Osteoblast (primary cell): ENCODE data around the gene WDR31. TPM values are rescaled to one million over a fixed set of nuclear protein-coding genes. Genes with fewer than 3 reads are reported as not detected.

Experiments
- DNase-seq: peaks from one replicate; pipeline ENCODE4 v3.0.0; 2011; ENCODE audit warnings: low spot score, mixed read lengths; ENCODE audit not compliant: insufficient read length; ENCODE audit errors: missing footprints
- H2AFZ ChIP-seq: 2 replicates; pipeline ENCODE4 v1.6.0; 2011; ENCODE audit warnings: mild to moderate bottlenecking, low read length
- H3K27ac ChIP-seq: 2 replicates; pipeline ENCODE4 v1.5.1; 2011; ENCODE audit warnings: mild to moderate bottlenecking, low read depth, low read length, moderate library complexity
- H3K27me3 ChIP-seq: 2 replicates; pipeline ENCODE4 v1.6.0; 2012; ENCODE audit warnings: mild to moderate bottlenecking, control low read depth, inconsistent platforms, low read length, moderate library complexity; ENCODE audit not compliant: insufficient read depth
- H3K36me3 ChIP-seq: 2 replicates; pipeline ENCODE4 v1.5.1; 2011; ENCODE audit warnings: mild to moderate bottlenecking, low read length, control low read depth, moderate library complexity; ENCODE audit not compliant: insufficient read depth
- H3K4me1 ChIP-seq: 2 replicates; pipeline ENCODE4 v1.5.1; 2011; ENCODE audit warnings: mild to moderate bottlenecking, low read length, control low read depth, moderate library complexity; ENCODE audit not compliant: insufficient read depth
- H3K4me2 ChIP-seq: 2 replicates; pipeline ENCODE4 v1.6.0; 2011; ENCODE audit warnings: mild to moderate bottlenecking, low read length; ENCODE audit not compliant: insufficient read depth
- H3K4me3 ChIP-seq: fragments of 200-600 bp; sonication (generic); 3 replicates; pipeline ENCODE4 v1.5.1; 2012; ENCODE audit warnings: mild to moderate bottlenecking, low read length, inconsistent platforms; ENCODE audit not compliant: insufficient read depth
- H3K79me2 ChIP-seq: 2 replicates; pipeline ENCODE4 v1.6.0; 2012; ENCODE audit warnings: mild to moderate bottlenecking, low read length, control low read depth, inconsistent platforms; ENCODE audit not compliant: insufficient read depth
- H3K9me3 ChIP-seq: 2 replicates; pipeline ENCODE4 v1.5.1; 2011; ENCODE audit warnings: low read depth, low read length, control low read depth
- H4K20me1 ChIP-seq: 2 replicates; pipeline ENCODE4 v1.6.0; 2012; ENCODE audit warnings: mild to moderate bottlenecking, low read length, control low read depth; ENCODE audit not compliant: insufficient read depth
- total RNA-seq: library from RNA; depleted of rRNA; stranded (reverse); fragments of >200 nt; gene quantifications from 2 replicates; pipeline ENCODE4 v1.2.3, GENCODE V29; 2012
- TF ChIP-seq, protein P1 (sequence below): IDR thresholded peaks from 2 replicates; pipeline ENCODE4 v1.5.1; 2011; ENCODE audit warnings: mild to moderate bottlenecking, low read depth, low read length, moderate library complexity; ENCODE audit errors: extremely low read depth

Gene WDR31
- total RNA-seq, 1 donor: 1.4 TPM

DNA sequence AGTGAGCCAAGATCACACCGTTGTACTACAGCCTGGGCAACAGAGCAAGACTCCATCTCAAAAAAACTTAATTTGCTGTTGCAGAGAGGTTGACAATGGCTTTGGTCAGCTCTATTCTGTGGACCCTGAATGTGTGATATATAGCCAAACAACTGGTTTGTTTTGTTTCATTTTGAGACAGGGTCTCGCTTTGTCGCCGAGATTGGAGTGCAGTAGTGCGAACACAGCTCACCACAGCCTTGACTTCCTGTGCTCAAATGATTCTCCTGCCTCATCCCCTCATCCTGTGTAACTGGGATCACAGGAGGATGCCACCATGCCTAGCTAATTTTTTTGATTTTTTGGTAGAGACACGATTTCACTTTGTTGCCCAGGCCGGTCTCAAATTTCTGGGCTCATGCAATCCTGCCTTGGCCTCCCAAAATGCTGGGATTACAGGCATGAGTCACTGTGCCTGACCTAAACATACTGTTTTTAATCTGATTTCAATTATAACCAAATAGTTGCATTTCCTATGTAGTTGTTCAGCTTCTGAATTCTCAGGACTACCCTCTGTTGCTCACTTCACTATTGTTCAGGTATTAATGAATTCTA, 46.7 kb downstream of the WDR31 start:
- Histone ChIP-seq H3K27ac (no peak overlapping the region), H3K9me3 (no peaks in the 10 kb centered on the region), H3K4me2 (no peak overlapping the region), H3K27me3 (no peaks in the 10 kb centered on the region), H4K20me1 (no peaks in the 10 kb centered on the region), H3K36me3 (peaks cover 45% of the 10 kb centered on the region), H3K4me1 (no peaks in the 10 kb centered on the region), H2AFZ (no peak overlapping the region), H3K4me3 (no peak overlapping the region), H3K79me2 (no peaks in the 10 kb centered on the region)
- DNase-seq: no peak
- TF ChIP-seq, protein P1, sequence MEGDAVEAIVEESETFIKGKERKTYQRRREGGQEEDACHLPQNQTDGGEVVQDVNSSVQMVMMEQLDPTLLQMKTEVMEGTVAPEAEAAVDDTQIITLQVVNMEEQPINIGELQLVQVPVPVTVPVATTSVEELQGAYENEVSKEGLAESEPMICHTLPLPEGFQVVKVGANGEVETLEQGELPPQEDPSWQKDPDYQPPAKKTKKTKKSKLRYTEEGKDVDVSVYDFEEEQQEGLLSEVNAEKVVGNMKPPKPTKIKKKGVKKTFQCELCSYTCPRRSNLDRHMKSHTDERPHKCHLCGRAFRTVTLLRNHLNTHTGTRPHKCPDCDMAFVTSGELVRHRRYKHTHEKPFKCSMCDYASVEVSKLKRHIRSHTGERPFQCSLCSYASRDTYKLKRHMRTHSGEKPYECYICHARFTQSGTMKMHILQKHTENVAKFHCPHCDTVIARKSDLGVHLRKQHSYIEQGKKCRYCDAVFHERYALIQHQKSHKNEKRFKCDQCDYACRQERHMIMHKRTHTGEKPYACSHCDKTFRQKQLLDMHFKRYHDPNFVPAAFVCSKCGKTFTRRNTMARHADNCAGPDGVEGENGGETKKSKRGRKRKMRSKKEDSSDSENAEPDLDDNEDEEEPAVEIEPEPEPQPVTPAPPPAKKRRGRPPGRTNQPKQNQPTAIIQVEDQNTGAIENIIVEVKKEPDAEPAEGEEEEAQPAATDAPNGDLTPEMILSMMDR: no peak

DNA sequence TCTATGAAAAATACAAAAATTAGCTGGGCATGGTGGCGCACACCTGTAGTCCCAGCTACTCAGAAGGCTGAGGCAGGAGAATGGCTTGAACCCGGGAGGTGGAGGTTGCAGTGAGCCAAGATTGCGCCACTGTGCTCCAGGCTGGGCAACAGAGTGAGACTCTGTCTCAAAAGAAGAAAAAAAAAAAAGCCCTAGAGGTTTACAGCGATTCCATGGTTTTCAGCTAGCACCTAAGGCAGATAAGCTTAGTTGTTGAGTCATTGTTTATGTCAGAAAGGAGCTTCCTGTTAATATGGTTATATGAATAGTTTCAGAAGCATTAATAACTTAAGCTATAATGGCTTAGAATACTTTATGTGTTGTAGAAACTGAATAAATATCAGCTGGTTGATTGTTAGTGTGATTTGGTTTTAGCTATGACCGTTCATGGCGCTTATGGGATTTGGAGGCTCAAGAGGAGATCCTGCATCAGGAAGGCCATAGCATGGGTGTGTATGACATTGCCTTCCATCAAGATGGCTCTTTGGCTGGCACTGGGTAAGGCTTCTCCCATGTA, 49.9 kb downstream of the WDR31 start:
- H3K27ac ChIP-seq: no peak overlapping the region

DNA sequence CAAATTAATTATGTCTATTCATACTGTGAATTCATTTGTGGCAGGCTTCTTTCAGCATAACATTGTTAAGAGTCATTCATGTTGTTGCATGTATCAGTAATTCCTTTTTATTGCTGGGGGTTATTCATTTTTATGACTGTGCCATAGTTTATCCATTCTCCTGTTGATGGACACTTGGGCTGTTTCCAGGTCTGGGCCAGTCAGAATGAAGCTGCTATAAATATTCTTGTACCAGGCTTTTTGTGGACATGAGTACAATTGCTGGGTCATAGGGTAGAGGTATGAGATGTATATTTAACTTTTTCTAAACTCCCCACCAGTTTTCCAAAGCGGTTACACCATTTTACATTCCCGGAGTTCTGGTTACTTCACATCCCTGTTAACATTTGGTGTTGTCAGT, 51.0 kb downstream of the WDR31 start:
- Histone ChIP-seq H3K27me3 (no peaks in the 10 kb centered on the region), H2AFZ (no peak overlapping the region), H3K9me3 (no peaks in the 10 kb centered on the region), H3K79me2 (no peaks in the 10 kb centered on the region), H3K36me3 (peaks cover 83% of the 10 kb centered on the region), H3K4me3 (no peak overlapping the region), H4K20me1 (no peaks in the 10 kb centered on the region), H3K4me2 (no peak overlapping the region), H3K27ac (no peak overlapping the region), H3K4me1 (no peaks in the 10 kb centered on the region)
- DNase-seq: no peak
- TF ChIP-seq, protein P1: no peak

More for the DNA sequence above, 49.9 kb downstream of the WDR31 start:
- DNase-seq: no peak
- H4K20me1 ChIP-seq: no peaks in the 10 kb centered on the region
- TF ChIP-seq, protein P1: no peak
- no peaks in the 10 kb centered on the region for H3K9me3 ChIP-seq
- no peak overlapping the region for H2AFZ ChIP-seq
- H3K27me3 ChIP-seq: no peaks in the 10 kb centered on the region
- no peak overlapping the region for H3K4me3 ChIP-seq
- H3K4me2 ChIP-seq: no peak overlapping the region
- H3K36me3 ChIP-seq: peaks cover 72% of the 10 kb centered on the region
- H3K79me2 ChIP-seq: no peaks in the 10 kb centered on the region
- H3K4me1 ChIP-seq: no peaks in the 10 kb centered on the region

DNA sequence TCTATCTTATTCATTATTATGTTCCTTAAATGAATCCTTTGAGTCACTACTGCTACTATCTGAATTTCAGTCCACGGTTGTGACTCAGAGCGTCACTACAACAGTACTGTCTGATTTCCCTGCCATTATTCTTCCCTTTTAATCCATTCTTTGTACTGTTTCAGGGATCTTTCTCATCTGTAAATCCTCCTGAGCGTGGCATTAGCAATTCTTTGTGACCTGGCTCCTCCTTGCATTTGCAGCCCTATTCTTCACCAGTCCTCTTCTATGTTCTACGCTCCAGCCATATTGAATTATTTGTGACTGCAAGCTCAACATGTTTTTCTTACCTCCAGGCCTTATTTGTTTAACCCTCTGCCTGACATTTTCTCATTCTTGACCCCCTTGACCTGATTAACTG, 58.7 kb downstream of the WDR31 start:
- Histone ChIP-seq H3K27ac (no peak overlapping the region), H3K4me2 (no peak overlapping the region), H4K20me1 (peaks cover 3% of the 10 kb centered on the region), H3K36me3 (peaks cover 85% of the 10 kb centered on the region), H3K4me3 (no peak overlapping the region), H3K79me2 (peaks cover 21% of the 10 kb centered on the region), H3K4me1 (peaks cover 3% of the 10 kb centered on the region), H2AFZ (no peak overlapping the region), H3K27me3 (no peaks in the 10 kb centered on the region), H3K9me3 (no peaks in the 10 kb centered on the region)
- TF ChIP-seq, protein P1: no peak
- no peak for DNase-seq
